ENCODE data around the gene ITPR1.

ITPR1 gene

DNA sequence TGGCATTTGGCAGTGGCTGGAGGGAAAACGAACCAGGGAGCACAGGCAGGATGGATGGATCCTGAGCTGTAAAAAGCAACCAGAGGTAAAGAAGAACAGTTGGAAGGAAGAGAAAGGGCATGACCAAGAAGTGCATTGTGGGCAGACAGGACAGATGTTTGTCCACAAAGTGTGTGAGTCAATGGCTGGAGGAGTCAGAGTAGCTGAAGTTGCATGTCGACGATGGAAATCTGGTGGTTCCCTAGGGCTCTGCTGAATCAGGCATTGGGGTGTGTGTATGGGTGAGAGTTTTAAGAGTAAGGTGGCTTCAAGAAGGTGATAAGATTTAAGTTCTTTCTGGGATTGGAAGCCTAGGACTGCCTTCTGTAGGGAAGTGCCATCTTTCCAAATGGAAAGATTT, 272.1 kb downstream of the ITPR1 start:
- no peak for FAIRE-seq

DNA sequence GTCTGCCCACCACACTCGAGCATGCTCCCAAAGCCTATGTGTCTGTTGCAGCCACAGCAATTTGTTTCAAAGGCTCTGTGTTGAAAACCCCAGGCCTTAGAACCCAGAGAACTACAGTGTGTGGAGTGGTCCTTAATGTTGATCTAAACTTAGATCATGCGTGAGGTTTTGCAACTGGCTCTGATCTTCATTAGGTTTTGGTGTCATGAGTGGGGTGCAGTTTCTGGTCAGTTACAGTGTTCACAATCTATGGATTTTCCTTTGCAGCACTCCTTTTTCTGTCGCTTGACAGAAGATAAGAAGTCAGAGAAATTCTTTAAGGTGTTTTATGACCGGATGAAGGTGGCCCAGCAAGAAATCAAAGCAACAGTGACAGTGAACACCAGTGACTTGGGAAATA, 273.1 kb downstream of the ITPR1 start:
- no peak for FAIRE-seq

DNA sequence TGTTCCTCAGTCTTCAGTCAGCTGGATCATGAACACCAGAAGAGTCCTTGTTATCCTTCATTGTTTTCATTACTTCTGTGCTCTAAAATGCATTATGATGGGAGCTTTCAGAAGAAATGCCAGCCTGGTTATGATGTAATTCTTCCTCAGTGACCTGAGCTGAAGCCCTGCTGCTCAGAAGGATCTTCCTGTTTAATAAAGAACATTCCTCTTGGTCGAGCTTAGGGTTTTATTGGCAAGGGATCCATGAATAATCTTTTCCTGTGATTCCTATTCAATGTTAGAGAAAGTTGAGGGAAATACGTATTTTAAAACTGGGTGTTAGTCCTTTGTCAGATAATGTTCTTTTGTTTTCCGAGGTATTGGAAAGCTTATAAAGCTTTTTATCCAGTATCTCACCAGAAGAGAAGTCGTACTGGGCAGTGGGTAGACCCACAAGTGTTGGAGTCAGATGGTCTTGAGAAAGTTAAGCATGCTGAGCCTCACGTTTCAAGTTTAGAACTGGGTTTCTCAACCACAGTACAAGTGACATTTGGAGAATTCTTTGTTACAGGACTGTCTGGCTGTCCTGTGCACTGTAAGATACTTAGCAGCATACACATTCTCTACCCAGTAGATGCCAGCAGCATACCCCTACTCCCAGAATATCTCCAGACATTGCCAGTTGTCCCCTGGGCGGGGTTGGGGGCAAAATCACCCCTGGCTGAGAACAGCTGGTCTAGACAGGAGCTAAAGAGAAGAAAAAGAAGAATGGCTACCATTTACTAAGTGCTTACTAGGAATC, 273.8 kb downstream of the ITPR1 start:
- no peak for FAIRE-seq

- no peak for FAIRE-seq
Measured at GRCh38 chr3:4768021-4768420, 274.9 kb downstream of the ITPR1 start.

- no peak for FAIRE-seq
Measured at GRCh38 chr3:4768521-4768920, 275.4 kb downstream of the ITPR1 start.

- no peak for FAIRE-seq
Measured at GRCh38 chr3:4770561-4770960, 277.4 kb downstream of the ITPR1 start.

DNA sequence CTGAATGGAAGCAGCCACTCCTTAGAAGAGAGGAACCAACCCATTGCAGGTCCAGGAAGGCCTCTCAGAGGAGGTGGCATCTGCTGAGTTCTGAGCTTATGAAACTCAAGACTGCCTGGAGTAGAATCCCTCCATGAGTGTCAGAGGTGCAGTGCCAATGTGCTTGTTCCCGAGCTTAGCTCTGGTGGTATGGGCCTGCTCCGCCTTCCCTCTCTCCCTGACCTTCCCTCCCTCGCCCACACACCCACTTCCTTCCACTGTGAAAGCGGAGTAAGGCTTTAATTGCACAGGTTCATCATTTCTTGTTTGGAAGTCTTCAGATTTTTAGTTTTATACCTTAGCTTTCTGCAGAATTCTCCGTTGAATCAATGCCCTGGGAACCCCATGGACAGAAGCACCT, 278.1 kb downstream of the ITPR1 start:
- no peak for FAIRE-seq

DNA sequence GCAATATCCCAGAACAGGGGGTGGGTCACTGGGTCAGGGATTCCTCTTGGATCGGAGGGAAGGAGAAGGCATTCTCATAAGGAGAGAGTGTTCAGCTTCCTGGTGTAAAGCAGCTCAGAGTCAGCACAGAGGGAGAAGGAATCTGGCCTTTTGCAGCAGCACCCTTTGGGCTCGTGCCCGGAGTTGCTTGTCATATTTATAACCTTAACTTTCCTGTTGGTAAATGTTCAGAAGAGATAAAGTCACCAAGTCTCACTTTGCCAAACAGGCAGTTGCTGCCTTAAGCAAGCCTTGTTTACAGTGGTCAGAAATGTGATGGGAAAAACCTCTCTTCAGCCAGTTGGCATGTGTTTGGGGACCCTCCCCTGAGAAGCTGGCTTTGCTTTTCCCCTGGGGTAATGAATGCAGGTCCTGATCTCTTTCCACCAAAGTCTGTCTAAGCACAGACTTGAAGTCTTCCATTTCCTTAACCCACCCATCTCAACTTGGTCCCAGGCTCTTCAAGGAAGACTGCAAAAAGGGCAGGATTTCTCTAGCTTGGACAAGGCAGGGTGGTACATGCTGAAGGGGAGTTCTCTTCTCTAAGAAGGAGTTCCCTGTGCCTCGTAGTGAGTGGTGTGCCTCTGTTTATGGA, 279.1 kb downstream of the ITPR1 start:
- no peak for FAIRE-seq

DNA sequence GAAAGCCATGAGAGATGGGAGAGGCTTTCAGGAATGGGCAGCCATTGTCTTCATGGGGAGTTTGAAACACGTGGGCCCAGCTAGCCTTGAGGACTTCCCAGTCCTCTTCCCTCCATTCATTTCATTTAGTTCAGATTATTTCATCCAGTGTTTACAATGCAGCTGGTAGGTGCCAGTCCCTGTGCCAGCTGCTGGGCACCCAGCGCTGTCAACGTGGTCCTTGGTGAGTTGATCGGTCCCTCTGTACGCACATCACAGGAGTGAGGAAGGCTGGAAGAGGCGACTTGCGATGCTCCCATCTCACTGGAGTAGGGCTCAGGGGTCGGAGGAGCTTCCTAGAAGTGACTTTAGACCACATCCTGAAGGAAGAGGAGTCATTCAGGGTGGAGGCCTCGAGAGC, 279.7 kb downstream of the ITPR1 start:
- no peak for FAIRE-seq

DNA sequence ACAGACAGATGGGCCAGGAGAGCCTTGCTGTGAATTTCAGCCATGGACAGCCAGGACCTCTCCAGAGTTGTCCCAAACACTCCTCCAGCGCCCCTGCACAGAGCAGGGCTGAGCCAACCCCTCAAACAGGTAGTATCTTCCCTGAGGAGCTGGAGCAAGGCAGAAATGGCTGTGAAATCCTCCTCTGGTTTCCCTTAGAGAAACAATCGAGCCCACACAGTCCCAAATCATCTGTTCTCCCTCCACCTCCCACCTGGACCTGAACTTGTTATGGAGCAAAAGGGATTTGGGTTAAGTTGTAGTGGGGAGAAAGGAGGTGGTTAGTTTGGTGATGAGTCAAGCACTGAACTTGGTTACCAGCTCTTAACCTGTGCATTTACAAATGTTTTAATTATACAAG, 280.4 kb downstream of the ITPR1 start:
- no peak for FAIRE-seq

DNA sequence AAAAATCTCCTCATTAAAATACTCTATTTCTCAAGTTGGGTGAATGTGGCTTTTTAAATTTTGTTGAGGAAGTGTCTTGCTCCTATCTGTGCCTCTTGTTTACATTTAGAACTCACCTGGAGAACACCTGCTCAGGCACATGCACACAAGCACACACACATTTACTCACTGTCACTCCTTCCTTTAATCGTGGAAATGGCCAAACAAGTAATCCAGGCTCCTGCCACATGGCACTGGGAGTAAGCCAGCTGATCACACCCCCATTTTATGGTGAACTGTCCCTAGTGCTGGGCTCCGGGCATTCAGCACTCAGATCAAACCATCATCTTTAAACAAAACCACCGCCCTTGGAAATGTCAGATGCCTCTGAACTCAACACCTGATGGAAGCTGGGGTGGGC, 281.4 kb downstream of the ITPR1 start:
- FAIRE-seq: no peak

DNA sequence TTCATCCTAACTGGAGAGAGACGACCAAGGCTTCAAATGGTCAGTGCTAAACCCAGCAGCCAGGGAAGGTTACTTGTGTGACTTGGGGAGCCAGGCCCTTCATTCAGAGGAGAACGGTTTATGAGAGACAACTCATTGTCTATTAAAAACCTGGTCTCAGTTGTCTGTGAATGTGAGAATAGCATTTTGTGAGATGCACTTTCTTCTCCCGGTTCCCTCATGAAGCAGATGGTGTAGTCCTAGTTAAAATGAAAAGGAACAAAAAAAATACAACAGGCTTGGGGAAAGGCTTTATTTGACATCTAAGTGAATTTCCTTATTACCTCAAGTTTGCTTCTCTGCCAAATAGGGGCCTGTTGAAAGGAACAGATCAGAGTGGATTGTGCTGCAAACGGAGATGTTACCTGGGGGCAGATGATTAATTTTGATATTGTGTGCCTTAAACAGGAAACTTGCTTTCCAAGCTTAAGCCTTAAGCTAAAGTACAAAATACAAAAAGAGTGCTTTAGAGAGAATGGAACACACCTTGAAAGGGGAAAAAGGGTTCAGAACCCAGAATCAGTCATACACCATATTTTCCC, 283.3 kb downstream of the ITPR1 start:
- no peak for FAIRE-seq

DNA sequence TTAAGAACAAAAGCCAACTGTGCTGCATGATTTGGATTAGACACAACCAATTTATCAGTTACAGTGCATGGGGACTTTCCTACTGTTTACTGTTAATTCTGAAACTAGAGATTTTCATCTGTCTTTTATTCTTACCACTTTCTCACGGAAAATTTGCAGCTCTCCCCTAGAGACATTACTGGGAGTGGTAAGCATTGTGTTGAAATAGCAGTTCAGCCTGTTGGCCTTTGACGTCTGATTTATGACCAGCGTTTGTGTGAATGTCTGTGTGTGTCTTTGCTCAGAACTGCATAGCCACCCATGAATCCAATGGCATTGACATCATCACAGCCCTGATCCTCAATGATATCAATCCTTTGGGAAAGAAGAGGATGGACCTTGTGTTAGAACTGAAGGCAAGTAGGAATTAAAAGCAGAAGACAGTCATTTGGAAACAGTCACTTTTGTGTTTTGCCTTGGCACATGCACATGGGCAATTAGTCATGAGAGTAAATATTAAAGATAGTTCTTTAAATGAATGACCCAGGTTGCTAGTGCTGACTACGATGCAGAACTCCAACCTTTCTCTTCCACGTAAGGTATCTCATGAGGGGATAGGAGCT, 283.9 kb downstream of the ITPR1 start:
- FAIRE-seq: no peak

DNA sequence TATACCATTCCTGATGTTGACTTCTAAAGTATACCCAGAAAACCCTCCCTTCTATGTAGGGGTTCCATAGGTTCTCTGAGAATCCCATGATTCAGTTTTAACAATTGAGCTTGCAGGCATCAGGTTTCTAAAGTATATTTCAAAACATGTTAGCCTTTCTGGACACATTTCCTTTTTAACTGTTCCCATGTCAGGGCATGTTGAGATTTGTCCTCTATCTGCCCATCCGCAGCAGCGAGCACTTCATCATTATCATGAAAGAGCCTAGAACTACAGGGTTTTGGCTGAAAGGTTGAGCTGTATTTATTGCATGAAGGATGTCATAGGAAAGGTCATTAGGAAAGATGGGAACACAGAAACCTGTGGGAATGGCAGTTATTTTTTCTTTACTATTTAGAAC, 285.0 kb downstream of the ITPR1 start:
- FAIRE-seq: no peak

- no peak for FAIRE-seq
Measured at GRCh38 chr3:4778740-4779139, 285.6 kb downstream of the ITPR1 start.

- FAIRE-seq: no peak
Measured at GRCh38 chr3:4780545-4780957, 287.4 kb downstream of the ITPR1 start.

- no peak for FAIRE-seq
Measured at GRCh38 chr3:4782095-4782494, 288.9 kb downstream of the ITPR1 start.

DNA sequence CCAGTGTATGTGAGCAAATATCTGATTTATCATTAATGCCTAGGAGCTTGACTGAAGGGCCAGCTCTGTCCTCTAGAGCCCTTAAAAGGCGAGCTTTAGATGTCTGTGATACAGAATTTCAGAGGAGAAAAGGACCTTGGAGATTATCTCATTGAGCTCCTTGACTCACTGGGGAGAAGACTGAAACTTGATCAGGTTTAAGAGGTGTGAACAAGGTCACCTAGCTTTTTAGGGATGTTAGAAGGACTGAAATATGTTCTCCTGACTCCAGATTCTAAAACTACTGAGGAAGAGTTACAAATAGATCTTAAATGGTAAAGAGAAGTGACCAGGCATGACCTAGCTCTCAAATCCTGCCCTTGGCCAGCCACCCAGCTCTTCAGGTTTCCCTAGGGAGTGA, 292.4 kb downstream of the ITPR1 start:
- no peak for FAIRE-seq

DNA sequence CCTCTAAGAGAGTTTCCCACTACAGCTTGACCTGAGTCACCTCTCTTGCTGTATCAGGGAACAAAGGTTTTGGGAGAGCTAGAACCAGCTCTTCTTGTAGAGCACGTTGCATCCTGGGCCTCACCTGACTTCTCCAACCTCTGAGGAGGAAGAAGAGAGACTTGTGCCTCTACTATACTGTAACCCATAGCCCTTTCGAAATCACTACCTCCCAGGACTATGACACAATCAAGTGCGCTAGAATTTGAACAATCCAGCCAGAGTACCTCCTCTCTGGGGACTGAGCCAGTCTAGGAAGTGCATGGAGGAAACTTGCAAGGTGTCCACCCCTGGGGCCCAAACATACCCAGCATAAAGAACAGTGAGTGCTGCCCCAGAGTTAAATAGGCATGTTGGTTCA, 293.3 kb downstream of the ITPR1 start:
- FAIRE-seq: no peak

DNA sequence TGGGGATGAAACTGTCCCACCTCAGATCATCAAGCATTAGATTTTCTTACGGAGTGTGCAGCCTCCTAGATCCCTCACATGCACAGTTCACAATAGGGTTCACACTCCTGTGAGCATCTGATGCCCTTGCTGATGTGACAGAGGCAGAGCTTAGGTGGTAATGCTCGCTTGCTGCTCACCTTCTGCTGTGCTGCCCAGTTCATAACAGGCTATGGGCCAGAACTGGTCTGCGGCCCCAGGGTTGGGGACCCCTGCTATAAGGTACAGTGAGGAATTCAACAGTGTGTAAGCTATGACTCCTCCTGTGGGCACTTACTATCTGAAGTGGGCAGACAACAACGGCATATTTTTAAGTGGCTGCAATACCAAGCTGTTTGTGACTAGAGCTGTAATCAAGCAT, 298.2 kb downstream of the ITPR1 start:
- FAIRE-seq: no peak

GRCh38 chr3:4793311-4793710, 300.2 kb downstream of the ITPR1 start:
- FAIRE-seq: no peak

GRCh38 chr3:4794331-4794730, 301.2 kb downstream of the ITPR1 start:
- no peak for FAIRE-seq

GRCh38 chr3:4794798-4795197, 301.6 kb downstream of the ITPR1 start:
- no peak for FAIRE-seq

GRCh38 chr3:4795905-4796304, 302.8 kb downstream of the ITPR1 start:
- no peak for FAIRE-seq

Measured in endometrium (tissue), 2 donors.